HG02798 (cell line): ENCODE measurements around the gene LRRC26.
"Not testable (repeated sequence)": the region's sequence is repeated elsewhere in the genome, so short reads cannot be mapped to it uniquely, and the experiment has no call there.

Experiments used
- ATAC-seq: cut with Tn5 transposase; IDR thresholded peaks from one replicate; pipeline ENCODE4 v1.9.1; 2021; ENCODE audit warnings: mild to moderate bottlenecking; ENCODE audit not compliant: unreplicated experiment, poor library complexity

LRRC26 gene

DNA sequence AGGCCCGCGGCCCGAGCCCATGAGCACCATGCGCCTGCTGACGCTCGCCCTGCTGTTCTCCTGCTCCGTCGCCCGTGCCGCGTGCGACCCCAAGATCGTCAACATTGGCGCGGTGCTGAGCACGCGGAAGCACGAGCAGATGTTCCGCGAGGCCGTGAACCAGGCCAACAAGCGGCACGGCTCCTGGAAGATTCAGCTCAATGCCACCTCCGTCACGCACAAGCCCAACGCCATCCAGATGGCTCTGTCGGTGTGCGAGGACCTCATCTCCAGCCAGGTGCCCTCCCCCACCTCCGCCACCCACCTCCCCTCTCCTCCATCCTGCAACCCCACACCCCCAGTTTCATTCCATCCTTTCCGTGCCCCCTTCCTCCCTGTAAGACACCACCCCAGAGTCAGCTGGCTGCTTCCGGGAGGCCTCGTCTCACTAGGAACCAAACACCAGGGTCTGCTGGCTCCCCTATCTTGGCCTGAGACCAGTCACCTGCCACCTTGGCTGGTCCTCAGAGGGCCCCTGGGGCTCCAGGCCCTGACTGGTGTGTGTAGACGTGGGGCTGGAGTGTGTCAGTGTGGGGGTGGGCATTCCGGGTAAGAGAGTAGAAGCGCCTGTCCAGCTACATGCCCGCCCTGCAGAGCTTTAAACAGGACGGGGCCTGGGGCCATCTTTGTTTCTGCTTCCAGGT, 30.2 kb downstream of the LRRC26 start:
- ATAC-seq: no peak

DNA sequence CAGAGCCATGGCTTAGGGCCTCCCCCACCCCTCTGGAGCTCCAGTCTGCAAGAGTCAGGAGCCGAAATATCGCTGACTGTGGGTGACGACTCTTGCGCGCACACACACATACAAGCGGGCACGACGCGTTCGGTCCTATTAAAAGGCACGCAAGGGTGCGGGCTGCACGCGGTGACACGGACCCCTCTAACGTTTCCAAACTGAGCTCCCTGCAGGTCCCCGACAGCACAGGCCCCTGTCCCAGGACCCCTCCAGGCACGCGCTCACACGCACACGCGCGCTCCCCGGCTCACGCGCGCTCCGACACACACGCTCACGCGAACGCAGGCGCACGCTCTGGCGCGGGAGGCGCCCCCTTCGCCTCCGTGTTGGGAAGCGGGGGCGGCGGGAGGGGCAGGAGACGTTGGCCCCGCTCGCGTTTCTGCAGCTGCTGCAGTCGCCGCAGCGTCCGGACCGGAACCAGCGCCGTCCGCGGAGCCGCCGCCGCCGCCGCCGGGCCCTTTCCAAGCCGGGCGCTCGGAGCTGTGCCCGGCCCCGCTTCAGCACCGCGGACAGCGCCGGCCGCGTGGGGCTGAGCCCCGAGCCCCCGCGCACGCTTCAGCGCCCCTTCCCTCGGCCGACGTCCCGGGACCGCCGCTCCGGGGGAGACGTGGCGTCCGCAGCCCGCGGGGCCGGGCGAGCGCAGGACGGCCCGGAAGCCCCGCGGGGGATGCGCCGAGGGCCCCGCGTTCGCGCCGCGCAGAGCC, 31.0 kb downstream of the LRRC26 start, which contains the start of gene GRIN1:
Gene GRIN1 (plus strand): TSS at position 433 of the 746 bp plus-strand sequence. CDS start 333 bp downstream, outside the sequence.
- ATAC-seq: no peak

- ATAC-seq: no peak
Observed at GRCh38 chr9:137138058-137138721, 31.7 kb downstream of the LRRC26 start.

DNA sequence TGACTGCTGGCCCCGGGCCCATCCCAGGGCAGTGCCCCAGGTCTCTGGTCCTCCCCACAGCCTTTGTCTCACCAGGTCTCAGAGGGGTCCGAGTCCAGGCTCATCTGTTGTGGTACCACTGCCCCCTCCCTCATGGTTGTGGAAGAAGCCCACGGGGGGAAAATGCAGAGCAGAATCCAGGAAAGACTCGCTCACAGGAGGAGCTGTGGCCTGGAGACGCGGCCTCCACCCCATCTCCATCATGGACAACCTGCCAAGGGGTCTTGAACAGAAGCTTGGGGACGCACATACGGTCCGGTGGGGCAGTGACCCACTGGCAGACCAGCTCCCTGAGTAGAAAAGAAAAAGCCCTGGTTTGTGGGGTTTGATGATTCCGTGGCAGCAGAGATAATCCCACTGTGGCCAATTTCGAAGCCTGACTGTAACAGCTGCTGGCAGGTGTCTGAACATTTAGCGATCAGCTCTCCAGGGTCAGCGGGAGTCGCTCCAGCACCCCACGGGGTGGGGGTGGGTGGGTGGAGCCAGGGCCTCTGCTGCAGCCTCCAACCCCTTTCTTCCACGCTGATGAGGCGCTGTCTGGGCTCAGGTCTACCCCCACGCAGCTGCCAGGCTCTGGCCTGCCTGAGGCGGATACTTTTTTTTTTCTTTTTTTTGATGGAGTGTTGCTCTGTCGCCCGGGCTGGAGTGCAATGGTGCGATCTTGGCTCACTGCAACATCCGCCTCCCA, 32.8 kb downstream of the LRRC26 start:
- no peak for ATAC-seq

GRCh38 chr9:137136261-137136880, 33.5 kb downstream of the LRRC26 start:
- ATAC-seq: no peak

DNA sequence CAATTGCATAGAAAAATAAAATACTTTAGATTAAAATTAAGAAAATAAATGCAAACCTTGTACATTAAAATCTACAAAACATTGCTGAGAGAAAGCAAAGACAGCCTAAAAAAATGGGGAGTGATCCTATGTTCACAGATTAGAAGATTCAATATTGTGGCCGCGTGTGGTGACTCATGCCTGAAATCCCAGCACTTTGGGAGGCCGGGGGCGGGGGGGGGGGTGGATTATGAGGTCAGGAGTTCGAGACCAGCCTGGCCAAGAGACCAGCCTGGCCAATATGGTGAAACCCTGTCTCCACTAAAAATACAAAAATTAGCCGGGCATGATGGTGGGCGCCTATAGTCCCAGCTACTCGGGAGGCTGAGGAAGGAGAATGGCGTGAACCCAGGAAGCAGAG, 34.7 kb downstream of the LRRC26 start:
- ATAC-seq: not testable (repeated sequence)

DNA sequence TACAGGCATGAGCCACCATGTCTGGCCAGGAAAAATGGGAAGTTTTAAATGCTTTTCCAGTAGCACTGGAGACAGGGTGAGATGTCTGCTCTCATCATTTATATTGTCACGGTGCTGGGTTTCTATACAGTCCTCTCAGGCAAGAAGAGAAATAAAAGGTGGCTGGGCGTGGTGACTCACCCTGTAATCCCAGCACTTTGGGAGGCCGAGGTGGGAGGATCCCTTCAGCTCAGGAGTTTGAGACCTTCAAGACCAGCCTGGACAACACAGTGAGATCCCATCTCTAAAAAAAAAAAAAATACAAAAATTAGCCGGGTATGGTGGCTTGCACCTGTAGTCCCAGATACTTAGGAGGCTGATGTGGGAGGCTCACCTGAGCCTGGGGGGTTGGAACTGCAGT, 35.7 kb downstream of the LRRC26 start:
- ATAC-seq: no peak

- peak; percentile 28 for ATAC-seq
Observed at GRCh38 chr9:137130176-137130755, 39.6 kb downstream of the LRRC26 start.

DNA sequence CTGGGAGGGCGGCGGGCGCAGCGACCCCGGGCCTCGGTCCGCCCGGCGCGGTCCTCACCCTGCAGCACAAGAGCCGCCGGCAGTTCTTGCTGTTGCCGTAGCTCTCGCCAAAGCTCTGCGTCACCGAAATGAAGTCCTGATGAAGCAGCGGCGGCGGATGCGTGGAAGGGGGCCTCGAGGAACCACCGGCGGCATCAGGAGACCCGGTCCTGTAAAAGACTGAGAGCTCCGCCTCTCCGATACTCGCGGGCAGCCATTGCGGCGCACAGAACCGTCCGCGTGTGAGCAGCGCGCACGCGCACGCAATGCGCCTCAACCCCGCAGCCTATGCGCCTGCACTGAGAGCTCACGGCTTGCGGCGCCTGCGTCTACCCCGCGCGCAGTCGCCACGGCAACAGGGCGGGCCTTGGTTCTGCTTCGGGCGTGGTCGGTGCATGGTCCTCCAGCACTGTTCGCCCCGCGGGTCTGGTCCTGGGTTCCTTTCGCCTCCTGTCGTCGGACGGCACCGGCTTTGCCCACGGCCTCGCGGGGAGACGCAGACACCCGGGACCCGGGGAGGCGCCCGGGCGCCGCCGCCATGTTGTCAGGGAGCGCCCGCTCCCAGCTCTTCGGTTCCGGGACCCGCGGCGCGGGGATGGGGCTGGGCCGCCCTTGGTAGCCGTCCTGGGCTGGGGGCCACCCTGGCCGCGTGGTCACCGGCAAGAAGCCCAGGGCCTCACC, 40.2 kb downstream of the LRRC26 start:
- peak; percentile 91 for ATAC-seq

- peak; percentile 8 for ATAC-seq
Observed at GRCh38 chr9:137128862-137129455, 40.9 kb downstream of the LRRC26 start.

- ATAC-seq: no peak
Observed at GRCh38 chr9:137128158-137128861, 41.5 kb downstream of the LRRC26 start.

- no peak for ATAC-seq
Observed at GRCh38 chr9:137127301-137128157, 42.3 kb downstream of the LRRC26 start.

DNA sequence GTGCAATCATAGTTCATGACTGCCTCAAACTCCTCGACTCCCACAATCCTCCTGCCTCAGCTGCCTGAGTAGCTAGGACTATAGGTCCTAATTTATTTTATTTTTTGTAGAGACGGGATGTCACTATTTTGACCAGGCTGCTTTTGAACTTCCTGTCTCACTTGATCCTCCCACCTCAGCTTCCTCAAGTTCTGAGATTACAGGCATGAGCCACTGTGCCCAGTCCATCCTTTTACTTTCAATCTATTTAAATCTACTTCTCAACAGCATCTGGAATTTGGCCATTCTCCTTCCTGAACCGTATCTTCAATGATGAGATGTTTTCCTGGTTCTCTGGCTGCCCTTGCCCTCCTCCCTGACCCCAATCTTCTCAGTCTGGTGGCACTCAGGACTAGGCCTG, 43.1 kb downstream of the LRRC26 start:
- ATAC-seq: no peak

- not testable (repeated sequence) for ATAC-seq
Observed at GRCh38 chr9:137123952-137124462, 45.8 kb downstream of the LRRC26 start.

GRCh38 chr9:137123468-137123837, 46.4 kb downstream of the LRRC26 start:
- no peak for ATAC-seq

- ATAC-seq: not testable (repeated sequence)
Observed at GRCh38 chr9:137122796-137123467, 46.9 kb downstream of the LRRC26 start.
